Sigmoid colon (tissue), 4 donors: ENCODE data around the gene CD99L2.

Experiments used
- CTCF ChIP-seq, 4 experiments: fragments of 450-650 bp in 3 of 4; fragments of 200-600 bp in 1 of 4; IDR thresholded peaks; one replicate each; pipeline ENCODE4 v1.5.1; 2016 to 2019; ENCODE audit warnings: antibody characterized with exemption in 4 of 4, mild to moderate bottlenecking in 3 of 4, moderate library complexity in 2 of 4
- EP300 ChIP-seq, 4 donors: sonication (generic); formaldehyde crosslinking; IDR thresholded peaks; one replicate each; pipeline ENCODE4 v1.6.1; 2017; ENCODE audit warnings: antibody characterized with exemption in 4 of 4
- POLR2A ChIP-seq, 2 donors: fragments of 450-650 bp; IDR thresholded peaks; one replicate each; pipeline ENCODE4 v1.6.1; 2016; ENCODE audit warnings: antibody characterized with exemption in 2 of 2, mild to moderate bottlenecking in 2 of 2, moderate library complexity in 2 of 2
- POLR2AphosphoS5 ChIP-seq, 4 donors: sonication (generic); formaldehyde crosslinking; IDR thresholded peaks; one replicate each; pipeline ENCODE4 v1.6.1; 2017; ENCODE audit warnings: antibody characterized with exemption in 4 of 4

GRCh38 chrX:150933945-150934350 is 35.5 kb upstream of the CD99L2 start:
- TF ChIP-seq CTCF (IDR thresholded peaks at IDR 0.05) (no peak), POLR2AphosphoS5 (IDR thresholded peaks at IDR 0.05) (no peak), EP300 (IDR thresholded peaks at IDR 0.05) (no peak), POLR2A (IDR thresholded peaks at IDR 0.05) (no peak)
